Measurements from ENCODE around the gene FDCSP.
"Not testable (repeated sequence)": the region's sequence is repeated elsewhere in the genome, so short reads cannot be mapped to it uniquely, and the experiment has no call there.

The FDCSP gene

DNA sequence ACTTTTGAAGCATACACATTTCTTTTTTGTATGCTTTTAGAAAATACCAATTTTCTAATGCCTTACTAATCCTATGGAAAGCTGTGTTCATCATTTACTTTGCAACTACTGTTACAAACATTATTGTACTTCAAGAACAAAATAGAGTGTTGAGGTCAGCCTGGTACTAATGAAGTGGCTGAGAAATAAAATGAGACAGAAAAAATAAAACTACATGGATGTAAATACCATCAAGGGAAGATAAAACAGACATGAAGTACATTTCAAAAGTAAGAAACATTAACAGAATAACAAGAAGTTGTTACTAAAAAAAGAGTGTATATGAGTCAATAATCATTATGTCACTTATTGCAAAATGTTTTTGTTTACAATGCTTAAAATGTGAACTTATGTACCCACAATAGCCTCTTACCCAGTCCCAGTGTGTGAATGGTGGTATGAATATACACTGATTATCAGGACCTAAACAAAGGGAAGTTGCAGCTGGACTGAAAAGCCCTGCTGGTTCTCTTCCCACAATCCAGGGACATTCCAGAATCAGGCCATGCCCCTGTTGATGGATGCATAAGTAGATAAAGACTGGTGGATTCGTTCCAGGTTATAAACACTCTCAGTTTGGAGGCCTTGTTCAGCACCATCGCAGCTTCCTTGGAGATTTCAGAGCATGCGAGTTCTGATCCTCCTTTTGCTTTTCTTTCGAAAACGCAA lies 14.1 kb downstream of the FDCSP start:
- DNase-seq, result no peak

DNA sequence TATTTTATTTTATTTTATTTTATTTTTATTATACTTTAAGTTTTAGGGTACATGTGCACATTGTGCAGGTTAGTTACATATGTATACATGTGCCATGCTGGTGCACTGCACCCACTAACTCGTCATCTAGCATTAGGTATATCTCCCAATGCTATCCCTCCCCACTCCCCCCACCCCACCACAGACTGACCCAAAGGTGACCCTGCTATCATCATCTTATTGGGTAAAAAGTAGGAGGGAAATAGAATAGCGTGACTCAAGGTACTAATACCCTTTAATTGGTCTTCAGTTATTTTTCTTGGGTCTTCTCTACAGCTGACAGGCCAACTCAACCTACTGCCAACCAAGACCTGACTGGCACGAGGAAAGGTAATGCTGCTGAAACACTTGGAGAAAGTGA lies 16.4 kb downstream of the FDCSP start, which contains the start of gene CSN3:
TSS of gene CSN3 (plus strand) at position 301 of the 400 bp plus-strand sequence. CDS start 2,223 bp downstream, outside the sequence.
- not testable (repeated sequence) for DNase-seq

DNA sequence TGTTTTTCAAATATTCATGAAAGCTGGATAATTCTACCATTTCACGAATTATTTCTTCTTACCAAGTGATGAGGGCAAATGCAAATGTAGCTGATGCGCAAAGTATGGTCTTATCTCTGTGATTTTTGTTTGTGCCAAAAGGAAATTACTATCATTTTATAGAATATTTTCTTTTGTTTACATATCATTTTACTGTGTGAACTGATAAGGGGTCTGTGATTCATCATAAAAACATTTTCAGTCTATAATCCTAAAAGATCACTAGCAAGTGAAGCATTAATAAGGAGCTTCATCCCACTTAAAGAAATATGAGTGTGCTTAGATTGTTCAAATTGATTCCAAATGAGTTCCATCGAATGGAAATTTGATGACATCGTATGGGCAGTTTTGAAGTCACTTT lies 17.2 kb downstream of the FDCSP start:
- DNase-seq, result no peak

GRCh38 chr4:70251250-70251944 lies 25.5 kb downstream of the FDCSP start:
- no peak for DNase-seq

GRCh38 chr4:70251945-70252277 lies 26.0 kb downstream of the FDCSP start:
- no peak for DNase-seq

DNA sequence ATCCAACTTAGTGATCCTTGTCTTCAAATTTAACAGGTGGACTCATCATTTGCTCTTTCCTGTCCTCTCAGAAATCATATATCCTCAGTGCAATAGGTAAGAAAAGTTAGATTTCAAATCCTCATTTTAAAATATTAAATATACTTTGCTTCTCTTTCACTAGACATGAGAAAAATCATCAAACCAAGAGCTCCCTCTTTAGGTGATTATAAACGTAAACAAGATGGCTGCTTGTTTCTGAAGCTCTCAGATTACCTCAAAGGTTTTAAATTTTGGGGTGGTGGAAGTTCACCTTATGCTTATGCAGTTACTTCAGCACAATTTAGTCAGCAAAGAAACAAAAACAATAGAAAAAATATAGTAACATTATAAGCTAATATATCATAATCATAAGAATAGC lies 43.8 kb downstream of the FDCSP start:
- no peak for DNase-seq

GRCh38 chr4:70277121-70277520 lies 51.2 kb downstream of the FDCSP start:
- no peak for DNase-seq

GRCh38 chr4:70280567-70280966 lies 54.6 kb downstream of the FDCSP start:
- DNase-seq, result no peak

All from fibroblast of skin of right biceps (primary cell).